Keratinocyte (primary cell): ENCODE results near the gene VAV2. TPM values are rescaled to one million over a fixed set of nuclear protein-coding genes. Genes with fewer than 3 reads are reported as not detected.

Source experiments
- DNase-seq: peaks from one replicate; pipeline ENCODE4 v3.0.0-alpha.2; 2011; ENCODE audit warnings: low read depth, missing footprints, low spot score
- FAIRE-seq: peaks from 2 replicates; lab custom pipeline; 2011; peaks lifted over from hg19 to GRCh38; lab: Jason Lieb, UNC
- H2AFZ ChIP-seq: 2 replicates; pipeline ENCODE4 v1.6.0; 2012; ENCODE audit warnings: low read length, control low read depth, inconsistent platforms; ENCODE audit not compliant: control insufficient read depth
- H3K27ac ChIP-seq: 2 replicates; pipeline ENCODE4 v1.5.1; 2011; ENCODE audit warnings: low read length; ENCODE audit not compliant: control insufficient read depth, insufficient read depth
- H3K27me3 ChIP-seq: 3 replicates; pipeline ENCODE4 v1.6.0; 2011; ENCODE audit warnings: low read length; ENCODE audit not compliant: control insufficient read depth, insufficient read depth; ENCODE audit errors: extremely low read depth
- H3K36me3 ChIP-seq, 2 experiments: 2 replicates in 1 of 2; 3 replicates in 1 of 2; pipeline ENCODE4 v1.5.1; 2011; ENCODE audit warnings: low read length in 2 of 2, mild to moderate bottlenecking in 1 of 2; ENCODE audit not compliant: control insufficient read depth in 2 of 2, insufficient read depth in 2 of 2; ENCODE audit errors: extremely low read depth in 1 of 2
- H3K4me1 ChIP-seq: 3 replicates; pipeline ENCODE4 v1.5.1; 2011; ENCODE audit warnings: low read length; ENCODE audit not compliant: control insufficient read depth, insufficient read depth; ENCODE audit errors: extremely low read depth
- H3K4me2 ChIP-seq: 3 replicates; pipeline ENCODE4 v1.6.0; 2011; ENCODE audit warnings: low read depth, low read length; ENCODE audit not compliant: control insufficient read depth, insufficient read depth; ENCODE audit errors: extremely low read depth
- H3K4me3 ChIP-seq, 3 experiments: fragments of 200-600 bp in 1 of 3; sonication (generic) in 1 of 3; 2 replicates in 2 of 3; 3 replicates in 1 of 3; pipeline ENCODE4 v1.5.1; 2011 to 2016; ENCODE audit warnings: low read length in 3 of 3, mild to moderate bottlenecking in 3 of 3, control low read depth in 2 of 3, inconsistent platforms in 1 of 3, low read depth in 1 of 3, mixed read lengths in 1 of 3, mixed run types in 1 of 3, moderate library complexity in 1 of 3; ENCODE audit not compliant: control insufficient read depth in 2 of 3, insufficient read depth in 2 of 3; ENCODE audit errors: extremely low read depth in 1 of 3
- H3K79me2 ChIP-seq: 2 replicates; pipeline ENCODE4 v1.6.0; 2012; ENCODE audit warnings: low read length; ENCODE audit not compliant: control insufficient read depth, insufficient read depth
- H3K9ac ChIP-seq: 3 replicates; pipeline ENCODE4 v1.6.0; 2011; ENCODE audit warnings: low read length; ENCODE audit not compliant: control insufficient read depth, insufficient read depth; ENCODE audit errors: extremely low read depth
- H3K9me1 ChIP-seq: 3 replicates; pipeline ENCODE4 v1.6.0; 2011; ENCODE audit warnings: low read length; ENCODE audit not compliant: control insufficient read depth, insufficient read depth; ENCODE audit errors: extremely low read depth
- H3K9me3 ChIP-seq: 2 replicates; pipeline ENCODE4 v1.5.1; 2012; ENCODE audit warnings: low read depth, low read length; ENCODE audit not compliant: control insufficient read depth
- H4K20me1 ChIP-seq: 3 replicates; pipeline ENCODE4 v1.6.0; 2011; ENCODE audit warnings: low read length; ENCODE audit not compliant: control insufficient read depth, insufficient read depth; ENCODE audit errors: extremely low read depth
- CTCF ChIP-seq, 3 experiments: IDR thresholded peaks in 1 of 3; conservative IDR thresholded peaks in 1 of 3; optimal IDR thresholded peaks in 1 of 3; 2 replicates in 2 of 3; 3 replicates in 1 of 3; pipeline versions ENCODE3 to v1.5.1; 2011; ENCODE audit warnings: low read length in 3 of 3, mild to moderate bottlenecking in 3 of 3, moderate library complexity in 2 of 3, control low read depth in 1 of 3, inconsistent platforms in 1 of 3; ENCODE audit not compliant: insufficient read depth in 2 of 3; ENCODE audit errors: extremely low read depth in 1 of 3
- EZH2 ChIP-seq: IDR thresholded peaks from one replicate; pipeline ENCODE4 v1.6.1; 2012; ENCODE audit warnings: inconsistent platforms, mild to moderate bottlenecking, low read length, moderate library complexity
- dilution Hi-C: fragments of 300-500 bp; cut with MboI; formaldehyde crosslinking; loops from one replicate; pipeline ENCODE4 v1.7.0; 2020; ENCODE audit warnings: low sequenced_read_pairs; ENCODE audit not compliant: extremely low pct_ligation_motif_present
- polyA plus RNA-seq, 5 experiments: library from polyadenylated mRNA; depleted of rRNA in 3 of 5; stranded (reverse) in 3 of 5; stranded (forward) in 1 of 5; unstranded in 1 of 5; fragments of >200 nt; gene quantifications; 1 replicate in 1 of 5; 2 replicates in 3 of 5; 3 replicates in 1 of 5; pipeline versions ENCODE4 v1.2.1 to v1.2.3, GENCODE V29; 2011 to 2012; ENCODE audit warnings: missing spikeins in 2 of 5, low read depth in 1 of 5, low replicate concordance in 1 of 5

VAV2 gene
- polyA plus RNA-seq, 1 donor (not counting 4 experiments of a cell fraction or from before 2014, with no cell fraction given), result 16.4 TPM

DNA sequence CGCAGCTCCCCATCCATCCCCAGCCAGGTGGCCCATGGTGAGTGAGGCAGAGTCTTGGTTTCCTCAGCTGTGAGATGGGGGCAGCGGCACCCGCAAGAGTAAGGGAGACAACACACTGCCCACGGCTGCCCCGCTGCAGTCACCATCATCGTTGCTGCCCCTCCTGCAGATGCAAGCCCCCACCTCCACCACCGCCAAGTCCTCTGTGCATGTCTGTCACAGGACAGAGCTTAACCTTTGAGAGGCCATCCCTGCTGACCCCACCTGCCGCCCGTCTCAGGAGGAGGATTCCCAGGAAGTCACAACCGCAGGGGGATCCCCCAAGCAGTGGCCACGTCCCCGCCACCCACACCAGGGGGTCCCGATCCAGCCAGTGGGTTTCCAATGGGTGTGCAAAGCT lies 113.7 kb downstream of the VAV2 start:
- Histone ChIP-seq H3K9ac (no peak overlapping the region), H4K20me1 (no peaks in the 10 kb centered on the region), H3K4me2 (no peak overlapping the region), H3K4me1 (peaks cover 76% of the 10 kb centered on the region), H2AFZ (no peak overlapping the region), H3K36me3 (peaks cover 0 to 1% of the 10 kb centered on the region in 2 experiments), H3K27me3 (no peaks in the 10 kb centered on the region), H3K9me3 (no peaks in the 10 kb centered on the region), H3K4me3 (no peak overlapping the region), H3K79me2 (peaks cover 57% of the 10 kb centered on the region), H3K27ac (no peak overlapping the region), H3K9me1 (peaks cover 8% of the 10 kb centered on the region)
- no peak for TF ChIP-seq CTCF (optimal IDR thresholded peaks at IDR 0.05 in 1 of 3, IDR thresholded peaks at IDR 0.05 in 1 of 3, conservative IDR thresholded peaks at IDR 0.05 in 1 of 3; ENCODE audit: extremely low read depth in 1 of 3, insufficient read depth in 2 of 3, low read length in 3 of 3)
- no peak for TF ChIP-seq EZH2
- DNase-seq, result no peak
- no peak for FAIRE-seq
- dilution Hi-C loops, result no loop called here

- DNase-seq, result no peak
- Histone ChIP-seq H4K20me1 (no peaks in the 10 kb centered on the region), H3K36me3 (peaks cover 0 to 1% of the 10 kb centered on the region in 2 experiments), H3K4me3 (no peak overlapping the region), H3K4me2 (no peak overlapping the region), H2AFZ (no peak overlapping the region), H3K9me1 (peaks cover 8% of the 10 kb centered on the region), H3K27ac (no peak overlapping the region), H3K27me3 (no peaks in the 10 kb centered on the region), H3K79me2 (peaks cover 61% of the 10 kb centered on the region), H3K9me3 (no peaks in the 10 kb centered on the region), H3K4me1 (peaks cover 76% of the 10 kb centered on the region), H3K9ac (no peak overlapping the region)
- FAIRE-seq, result no peak
- TF ChIP-seq EZH2 (no peak), CTCF (optimal IDR thresholded peaks at IDR 0.05 in 1 of 3, IDR thresholded peaks at IDR 0.05 in 1 of 3, conservative IDR thresholded peaks at IDR 0.05 in 1 of 3; ENCODE audit: extremely low read depth in 1 of 3, insufficient read depth in 2 of 3, low read length in 3 of 3) (no peak)
- dilution Hi-C loops, result no loop called here
Measured at GRCh38 chr9:133877967-133878366, 114.2 kb downstream of the VAV2 start.
